Immature natural killer cell (primary cell): ENCODE data around the gene HHATL. TPM values are rescaled to one million over a fixed set of nuclear protein-coding genes. Genes with fewer than 3 reads are reported as not detected.

Experiments used
- DNase-seq, 3 donors: peaks; one replicate each; pipeline ENCODE4 v3.0.0; 2022; ENCODE audit warnings: mixed read lengths in 1 of 3
- H3K27ac Mint-ChIP-seq, 6 donors: one replicate each; pipeline ENCODE4 v1.8.0; 2020; ENCODE audit warnings: mixed read lengths in 6 of 6, mild to moderate bottlenecking in 5 of 6, inconsistent platforms in 4 of 6, moderate library complexity in 3 of 6
- H3K27me3 Mint-ChIP-seq, 3 donors: one replicate each; pipeline ENCODE4 v1.8.0; 2020 to 2021; ENCODE audit warnings: low read depth in 3 of 3, mild to moderate bottlenecking in 3 of 3, mixed read lengths in 3 of 3, moderate library complexity in 3 of 3, inconsistent platforms in 1 of 3
- H3K36me3 Mint-ChIP-seq, 3 donors: one replicate each; pipeline ENCODE4 v1.8.0; 2020; ENCODE audit warnings: mixed read lengths in 3 of 3, inconsistent platforms in 2 of 3, mild to moderate bottlenecking in 2 of 3
- H3K4me1 Mint-ChIP-seq, 2 donors: one replicate each; pipeline ENCODE4 v1.8.0; 2020; ENCODE audit warnings: inconsistent platforms in 2 of 2, mild to moderate bottlenecking in 2 of 2, mixed read lengths in 2 of 2, moderate library complexity in 1 of 2
- H3K4me3 Mint-ChIP-seq, 5 donors: one replicate each; pipeline ENCODE4 v1.8.0; 2020; ENCODE audit warnings: mild to moderate bottlenecking in 5 of 5, mixed read lengths in 5 of 5, inconsistent platforms in 3 of 5, moderate library complexity in 3 of 5
- H3K9me3 Mint-ChIP-seq, 6 donors: one replicate each; pipeline ENCODE4 v1.8.0; 2020; ENCODE audit warnings: mild to moderate bottlenecking in 6 of 6, mixed read lengths in 6 of 6, inconsistent platforms in 4 of 6, moderate library complexity in 3 of 6
- polyA plus RNA-seq, 3 donors: library from polyadenylated mRNA; unstranded; fragments of 300-500 nt; fragmentation: Illumina TruSeq; gene quantifications; one replicate each; pipeline ENCODE4 v1.2.3, GENCODE V29; 2021

The HHATL gene
- polyA plus RNA-seq, 3 donors from 2014 or later, result not detected

DNA sequence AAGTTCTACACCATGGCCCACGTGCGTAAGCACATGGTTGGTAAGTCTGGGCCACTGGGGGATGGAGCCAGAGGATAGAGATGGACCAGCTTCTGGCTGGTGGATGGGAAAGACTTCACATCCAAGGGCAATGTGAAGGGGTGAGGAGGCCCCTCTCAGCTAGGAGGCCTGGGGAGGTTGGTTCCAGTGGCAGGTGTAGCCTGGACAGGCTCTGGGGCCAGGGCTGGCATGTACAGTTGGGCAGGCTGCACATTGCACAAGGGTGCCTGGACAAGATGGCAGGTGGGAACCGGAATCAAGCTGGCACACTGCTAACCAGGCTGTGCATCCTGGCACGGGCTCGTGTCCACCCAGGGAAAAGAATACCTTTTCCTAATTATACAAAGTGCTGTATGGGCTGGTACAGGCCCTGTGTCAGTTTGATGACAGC, 41.0 kb downstream of the HHATL start:
- Mint-ChIP-seq H3K4me3 (no peak overlapping the region), H3K27me3 (peaks cover 0 to 6% (median 2%) of the 10 kb centered on the region in 3 donors), H3K27ac (no peak overlapping the region), H3K9me3 (no peaks in the 10 kb centered on the region), H3K36me3 (no peaks in the 10 kb centered on the region), H3K4me1 (no peaks in the 10 kb centered on the region)
- DNase-seq, result no peak

DNA sequence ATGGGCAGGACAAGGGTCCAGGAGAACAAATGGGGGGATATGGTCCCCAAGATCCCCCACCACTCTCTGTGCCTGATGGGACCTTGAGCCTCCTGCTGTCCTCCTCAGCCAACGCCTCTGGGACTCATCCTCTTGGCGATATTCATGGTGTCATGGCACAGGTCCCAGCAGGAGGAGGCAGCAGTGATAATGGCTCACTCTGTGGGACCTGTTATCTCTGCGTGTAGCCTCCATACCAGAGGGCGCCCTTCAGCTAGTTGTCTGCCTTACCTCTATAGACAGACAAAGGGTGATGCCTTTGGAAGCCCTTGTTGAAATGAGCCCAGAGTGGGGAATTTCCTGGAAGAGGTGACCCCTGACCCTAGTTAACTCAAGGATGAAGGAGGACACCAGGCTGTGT, 41.7 kb downstream of the HHATL start:
- no peak overlapping the region for H3K4me3 Mint-ChIP-seq
- H3K36me3 Mint-ChIP-seq, result no peaks in the 10 kb centered on the region
- no peaks in the 10 kb centered on the region for H3K4me1 Mint-ChIP-seq
- DNase-seq, result no peak
- H3K27me3 Mint-ChIP-seq, result peaks cover 0 to 3% (median 2%) of the 10 kb centered on the region in 3 donors
- H3K9me3 Mint-ChIP-seq, result no peaks in the 10 kb centered on the region
- peak overlapping the region in 1 of 6 donors; percentile 2 for H3K27ac Mint-ChIP-seq

DNA sequence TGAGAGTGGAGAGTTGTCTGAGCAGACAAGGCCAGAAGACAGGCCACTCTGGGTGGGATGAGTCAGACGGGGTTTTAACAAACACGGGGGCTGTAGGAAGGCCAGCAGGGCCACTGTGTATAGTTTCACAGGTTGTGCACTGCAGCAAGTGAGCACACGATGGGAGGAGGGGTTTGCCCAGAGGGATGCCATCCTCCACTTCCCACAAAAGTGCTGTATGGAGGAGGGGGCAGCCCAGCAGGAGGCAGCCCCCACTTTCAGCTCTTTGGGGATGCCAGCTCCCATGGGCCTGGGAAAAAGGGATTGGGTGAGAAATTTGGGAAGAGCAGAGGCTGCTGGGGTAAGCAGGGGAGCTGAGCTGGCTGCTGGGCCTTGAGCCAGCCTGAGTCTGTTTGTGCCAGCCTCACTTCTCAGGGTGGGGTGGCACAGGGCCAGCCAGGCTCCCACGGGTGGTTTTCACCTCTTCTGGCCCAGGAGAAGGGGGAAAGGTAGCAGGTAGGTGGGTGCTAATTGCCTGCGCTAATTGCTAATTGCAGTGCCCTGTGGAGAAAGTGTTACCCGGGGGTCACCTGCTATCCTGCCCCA, 42.4 kb downstream of the HHATL start:
- H3K27ac Mint-ChIP-seq, result peak overlapping the region in 1 of 6 donors; percentile 29
- peaks cover 0 to 3% (median 2%) of the 10 kb centered on the region in 3 donors for H3K27me3 Mint-ChIP-seq
- no peaks in the 10 kb centered on the region for H3K9me3 Mint-ChIP-seq
- H3K4me1 Mint-ChIP-seq, result peaks cover 0 to 1% of the 10 kb centered on the region in 2 donors
- no peaks in the 10 kb centered on the region for H3K36me3 Mint-ChIP-seq
- no peak for DNase-seq
- H3K4me3 Mint-ChIP-seq, result no peak overlapping the region

- H3K9me3 Mint-ChIP-seq, result no peaks in the 10 kb centered on the region
- peaks cover 0 to 3% (median 2%) of the 10 kb centered on the region in 3 donors for H3K27me3 Mint-ChIP-seq
- H3K27ac Mint-ChIP-seq, result peak overlapping the region in 1 of 6 donors; percentile 29
- no peak overlapping the region for H3K4me3 Mint-ChIP-seq
- peaks cover 0 to 4% of the 10 kb centered on the region in 2 donors for H3K4me1 Mint-ChIP-seq
- DNase-seq, result no peak
- H3K36me3 Mint-ChIP-seq, result no peaks in the 10 kb centered on the region
Measured at GRCh38 chr3:42659451-42660130, 43.0 kb downstream of the HHATL start.

DNA sequence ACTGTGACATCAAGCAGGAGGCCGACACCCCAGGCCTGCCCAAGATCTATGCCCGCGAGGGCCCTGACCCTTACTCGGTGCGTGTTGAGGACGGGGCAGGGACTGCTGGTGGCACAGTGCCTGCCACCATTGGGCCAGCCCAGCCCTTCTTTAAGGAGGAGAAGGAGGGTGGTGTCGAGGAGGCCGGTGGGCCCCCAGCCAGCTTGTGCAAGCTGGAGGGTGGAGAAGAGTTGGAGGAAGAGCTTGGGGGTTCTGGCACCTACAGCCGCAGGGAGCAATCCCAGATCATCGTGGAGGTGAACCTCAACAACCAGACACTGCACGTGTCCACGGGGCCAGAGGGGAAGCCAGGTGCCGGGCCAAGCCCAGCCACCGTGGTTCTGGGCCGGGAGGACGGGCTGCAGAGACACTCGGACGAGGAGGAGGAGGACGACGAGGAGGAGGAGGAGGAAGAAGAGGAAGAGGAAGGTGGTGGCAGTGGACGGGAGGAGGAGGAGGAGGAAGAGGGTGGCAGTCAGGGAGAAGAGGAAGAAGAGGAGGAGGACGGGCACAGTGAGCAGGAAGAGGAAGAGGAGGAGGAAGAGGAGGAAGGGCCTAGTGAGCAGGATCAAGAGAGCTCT, 43.7 kb downstream of the HHATL start:
- Mint-ChIP-seq H3K27me3 (peaks cover 0 to 3% (median 2%) of the 10 kb centered on the region in 3 donors), H3K9me3 (no peaks in the 10 kb centered on the region), H3K36me3 (no peaks in the 10 kb centered on the region), H3K4me3 (no peak overlapping the region), H3K4me1 (peaks cover 0 to 4% of the 10 kb centered on the region in 2 donors), H3K27ac (no peak overlapping the region)
- no peak for DNase-seq

DNA sequence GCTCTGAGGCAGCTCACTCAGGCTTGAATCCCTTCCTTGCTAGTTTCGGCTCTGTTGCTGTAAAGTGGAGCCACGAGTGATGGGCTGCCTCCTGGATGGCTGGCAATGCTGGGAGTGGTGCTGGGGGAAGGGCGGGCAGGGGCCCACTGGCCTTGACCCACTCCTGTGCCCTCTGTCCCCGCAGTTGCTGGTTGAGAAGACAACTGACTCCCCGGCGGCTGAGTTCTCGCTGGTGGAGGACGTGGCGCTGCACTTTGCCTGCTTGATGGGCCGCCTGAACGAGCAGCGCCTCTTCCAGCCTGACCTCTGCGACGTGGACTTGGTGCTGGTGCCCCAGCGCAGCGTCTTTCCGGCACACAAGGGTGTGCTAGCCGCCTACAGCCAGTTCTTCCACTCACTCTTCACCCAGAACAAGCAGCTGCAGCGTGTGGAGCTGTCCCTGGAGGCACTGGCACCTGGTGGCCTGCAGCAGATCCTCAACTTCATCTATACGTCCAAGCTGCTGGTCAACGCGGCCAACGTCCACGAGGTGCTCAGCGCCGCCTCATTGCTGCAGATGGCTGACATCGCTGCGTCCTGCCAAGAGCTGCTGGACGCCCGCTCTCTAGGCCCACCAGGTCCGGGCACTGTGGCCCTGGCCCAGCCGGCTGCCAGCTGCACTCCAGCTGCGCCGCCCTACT, 44.4 kb downstream of the HHATL start:
- no peak overlapping the region for H3K4me3 Mint-ChIP-seq

GRCh38 chr3:42657675-42658074, 44.9 kb downstream of the HHATL start:
- Mint-ChIP-seq H3K4me1 (peaks cover 12 to 13% of the 10 kb centered on the region in 2 donors), H3K4me3 (no peak overlapping the region), H3K36me3 (no peaks in the 10 kb centered on the region), H3K27ac (peak overlapping the region in 2 of 6 donors; percentile 46), H3K27me3 (peaks cover 0 to 6% (median 2%) of the 10 kb centered on the region in 3 donors), H3K9me3 (no peaks in the 10 kb centered on the region)
- no peak for DNase-seq

More for the DNA sequence above, 44.4 kb downstream of the HHATL start:
- Mint-ChIP-seq H3K9me3 (no peaks in the 10 kb centered on the region), H3K27me3 (peaks cover 0 to 3% (median 2%) of the 10 kb centered on the region in 3 donors), H3K36me3 (no peaks in the 10 kb centered on the region), H3K4me1 (peaks cover 6 to 9% of the 10 kb centered on the region in 2 donors), H3K27ac (peak overlapping the region in 2 of 6 donors; percentile 46)
- DNase-seq, result no peak

DNA sequence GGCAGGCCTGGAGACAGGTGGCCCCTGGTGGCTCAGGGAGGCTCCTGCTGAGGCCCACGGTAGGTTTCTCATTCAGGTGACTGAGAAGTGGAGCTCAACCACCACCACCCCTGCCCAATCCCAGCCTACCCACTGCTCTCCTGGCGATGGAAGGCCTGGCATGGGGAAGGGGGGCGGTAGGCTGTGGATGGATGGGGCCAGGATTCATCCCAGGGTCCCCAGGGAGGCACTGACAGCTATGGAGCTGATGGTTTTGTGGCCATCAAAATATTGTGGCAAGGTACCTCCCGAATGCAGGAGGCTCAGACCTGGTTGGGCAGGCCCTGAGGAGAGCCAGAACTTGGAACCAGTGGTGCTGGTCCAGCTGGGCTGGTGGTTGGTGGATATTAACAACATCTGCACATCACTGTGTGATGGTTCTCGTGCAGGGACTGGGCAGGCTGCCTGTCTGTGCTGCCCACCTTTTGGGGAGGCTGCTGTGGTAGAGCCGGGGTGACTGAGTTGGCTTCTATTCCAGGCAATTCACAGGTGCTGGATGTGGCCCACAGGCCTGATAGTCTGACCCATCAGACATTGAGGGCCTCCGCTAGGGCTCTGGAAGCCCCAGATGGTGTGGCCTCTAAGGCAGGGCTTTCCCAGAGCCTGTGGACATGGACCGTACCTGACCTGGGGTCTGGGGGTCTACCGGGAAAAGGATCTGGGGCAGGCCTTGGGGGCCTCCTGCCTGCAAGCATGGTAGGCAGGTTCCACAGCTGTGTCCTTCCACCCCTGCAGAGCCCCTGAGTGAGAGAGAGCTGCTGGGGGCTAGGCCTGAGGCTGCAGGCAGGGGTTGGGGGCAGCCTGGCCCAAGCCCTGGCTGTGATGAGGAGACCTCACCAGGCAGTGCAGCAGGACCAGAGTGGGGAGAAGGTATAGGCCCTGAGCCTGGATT, 45.7 kb downstream of the HHATL start:
- Mint-ChIP-seq H3K4me1 (peaks cover 19% of the 10 kb centered on the region in 2 donors), H3K27ac (no peak overlapping the region), H3K36me3 (no peaks in the 10 kb centered on the region), H3K9me3 (no peaks in the 10 kb centered on the region), H3K27me3 (peaks cover 0 to 6% (median 2%) of the 10 kb centered on the region in 3 donors), H3K4me3 (peak overlapping the region in 2 of 5 donors; percentile 17 to 18)
- no peak for DNase-seq

DNA sequence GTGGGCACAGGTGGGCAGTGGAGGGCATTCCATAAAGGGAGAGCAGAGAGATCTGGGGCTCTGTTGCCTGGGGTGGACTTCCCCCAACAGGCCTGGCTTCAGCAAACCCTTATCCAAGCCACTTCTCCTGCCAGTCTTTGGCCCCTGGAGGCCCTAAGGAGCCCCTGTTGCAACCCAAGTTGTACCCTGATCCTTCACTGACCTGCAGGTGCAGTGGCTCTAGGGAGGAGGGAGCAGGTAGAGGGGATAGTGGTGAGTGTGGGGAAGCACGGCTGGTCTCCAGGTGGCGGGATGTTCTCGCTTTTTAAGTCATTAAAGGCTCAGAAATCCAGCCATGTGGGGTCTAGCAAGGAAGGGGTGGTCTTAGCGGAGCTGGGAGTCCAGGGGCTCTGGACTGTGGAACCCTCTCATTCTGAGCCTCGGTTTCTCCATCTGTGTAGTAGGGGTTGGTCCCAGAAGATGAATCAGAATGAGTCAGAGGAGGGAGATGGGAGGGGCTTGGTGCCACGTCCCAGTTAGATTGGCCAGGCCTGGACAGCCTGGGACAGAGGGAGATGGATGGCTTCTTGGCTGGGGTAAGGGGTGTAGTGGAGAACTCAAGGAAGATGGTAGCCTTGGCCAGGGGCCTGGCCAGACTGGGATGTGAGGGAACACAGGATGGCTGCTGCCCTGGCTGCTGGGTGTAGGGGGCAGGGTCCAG, 46.5 kb downstream of the HHATL start:
- peaks cover 21 to 23% of the 10 kb centered on the region in 2 donors for H3K4me1 Mint-ChIP-seq
- H3K27ac Mint-ChIP-seq, result peak overlapping the region in 3 of 6 donors; percentile 22 to 61 (median 58)
- H3K36me3 Mint-ChIP-seq, result no peaks in the 10 kb centered on the region
- H3K9me3 Mint-ChIP-seq, result no peaks in the 10 kb centered on the region
- H3K27me3 Mint-ChIP-seq, result peaks cover 0 to 6% (median 2%) of the 10 kb centered on the region in 3 donors
- DNase-seq, result no peak
- H3K4me3 Mint-ChIP-seq, result peak overlapping the region in 4 of 5 donors; percentile 17 to 63 (median 30)

DNA sequence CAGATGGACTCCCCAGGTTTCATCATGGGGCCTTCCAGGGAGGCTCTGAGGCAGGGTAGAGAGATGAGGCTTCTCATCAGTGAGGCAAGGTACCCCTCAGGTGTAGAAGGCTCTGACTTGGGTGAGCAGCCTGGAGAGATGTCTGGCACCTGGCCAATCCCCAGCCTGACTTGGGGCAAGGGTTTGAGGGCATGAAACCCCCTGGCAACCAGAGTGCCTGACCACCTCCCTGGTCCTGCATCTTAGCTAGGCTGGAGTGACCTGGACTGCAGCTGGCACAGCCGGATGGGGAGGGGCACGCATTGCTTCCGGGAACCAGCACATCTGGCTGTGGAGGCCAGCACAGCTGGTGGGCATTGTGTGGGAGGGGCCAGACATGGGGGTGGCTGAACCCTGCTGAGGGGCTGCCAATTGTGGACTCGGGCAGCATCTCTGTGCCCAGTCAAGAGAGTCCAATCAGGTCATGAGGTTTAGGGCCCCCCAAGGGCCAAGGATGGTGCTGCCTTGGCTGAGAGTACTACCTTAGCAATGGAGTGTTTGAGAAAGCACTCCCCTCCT, 47.2 kb downstream of the HHATL start:
- Mint-ChIP-seq H3K27ac (no peak overlapping the region), H3K27me3 (peaks cover 0 to 3% (median 2%) of the 10 kb centered on the region in 3 donors), H3K36me3 (no peaks in the 10 kb centered on the region), H3K9me3 (no peaks in the 10 kb centered on the region), H3K4me1 (peaks cover 21 to 23% of the 10 kb centered on the region in 2 donors), H3K4me3 (peak overlapping the region in 4 of 5 donors; percentile 35 to 63 (median 56))
- no peak for DNase-seq

- no peaks in the 10 kb centered on the region for H3K9me3 Mint-ChIP-seq
- H3K36me3 Mint-ChIP-seq, result no peaks in the 10 kb centered on the region
- H3K4me1 Mint-ChIP-seq, result peaks cover 21 to 23% of the 10 kb centered on the region in 2 donors
- peaks cover 0 to 3% (median 0%) of the 10 kb centered on the region in 3 donors for H3K27me3 Mint-ChIP-seq
- peak overlapping the region; percentile 35 to 63 (median 52) for H3K4me3 Mint-ChIP-seq
- DNase-seq, result peak; percentile 30 to 36 (median 32)
- no peak overlapping the region for H3K27ac Mint-ChIP-seq
Measured at GRCh38 chr3:42654331-42655201, 48.0 kb downstream of the HHATL start.
